22Rv1 (cell line): ENCODE data around the gene WFDC11.
"Not testable (repeated sequence)": the region's sequence is repeated elsewhere in the genome, so short reads cannot be mapped to it uniquely, and the experiment has no call there.

ENCODE experiments used
- H3K27ac ChIP-seq: fragments of 450-650 bp; 2 replicates; pipeline ENCODE4 v1.5.1; 2017
- ZFX ChIP-seq: fragments of 450-650 bp; IDR thresholded peaks from 2 replicates; pipeline ENCODE4 v1.6.1; 2017; ENCODE audit warnings: antibody characterized with exemption, borderline replicate concordance
- TF ChIP-seq, protein P1 (sequence below): fragments of 450-650 bp; IDR thresholded peaks from 2 replicates; pipeline ENCODE4 v1.5.1; 2017; ENCODE audit warnings: mild to moderate bottlenecking

Gene WFDC11

DNA sequence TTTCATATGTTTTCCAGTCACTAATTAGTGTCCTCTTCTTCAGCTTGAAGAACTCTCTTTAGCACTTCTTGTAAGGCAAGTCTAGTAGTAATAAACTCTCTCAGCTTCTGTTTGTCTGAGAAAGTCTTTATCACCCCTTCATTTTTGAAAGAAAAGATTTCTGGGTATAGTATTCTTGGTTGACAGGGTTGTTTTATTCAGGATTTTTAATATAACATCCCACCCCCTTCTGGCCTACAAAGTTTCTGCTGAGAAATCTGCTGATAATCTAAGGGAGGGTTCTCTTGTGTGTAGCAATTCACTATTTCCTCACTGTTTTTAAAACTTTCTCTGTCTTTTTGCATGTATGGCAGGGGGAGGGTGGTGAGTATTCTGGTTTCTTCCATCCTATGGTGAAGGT is 9.6 kb upstream of the WFDC11 start:
- H3K27ac ChIP-seq, result no peak overlapping the region
- no peak for TF ChIP-seq ZFX
- TF ChIP-seq, protein P1, sequence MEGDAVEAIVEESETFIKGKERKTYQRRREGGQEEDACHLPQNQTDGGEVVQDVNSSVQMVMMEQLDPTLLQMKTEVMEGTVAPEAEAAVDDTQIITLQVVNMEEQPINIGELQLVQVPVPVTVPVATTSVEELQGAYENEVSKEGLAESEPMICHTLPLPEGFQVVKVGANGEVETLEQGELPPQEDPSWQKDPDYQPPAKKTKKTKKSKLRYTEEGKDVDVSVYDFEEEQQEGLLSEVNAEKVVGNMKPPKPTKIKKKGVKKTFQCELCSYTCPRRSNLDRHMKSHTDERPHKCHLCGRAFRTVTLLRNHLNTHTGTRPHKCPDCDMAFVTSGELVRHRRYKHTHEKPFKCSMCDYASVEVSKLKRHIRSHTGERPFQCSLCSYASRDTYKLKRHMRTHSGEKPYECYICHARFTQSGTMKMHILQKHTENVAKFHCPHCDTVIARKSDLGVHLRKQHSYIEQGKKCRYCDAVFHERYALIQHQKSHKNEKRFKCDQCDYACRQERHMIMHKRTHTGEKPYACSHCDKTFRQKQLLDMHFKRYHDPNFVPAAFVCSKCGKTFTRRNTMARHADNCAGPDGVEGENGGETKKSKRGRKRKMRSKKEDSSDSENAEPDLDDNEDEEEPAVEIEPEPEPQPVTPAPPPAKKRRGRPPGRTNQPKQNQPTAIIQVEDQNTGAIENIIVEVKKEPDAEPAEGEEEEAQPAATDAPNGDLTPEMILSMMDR, result no peak

DNA sequence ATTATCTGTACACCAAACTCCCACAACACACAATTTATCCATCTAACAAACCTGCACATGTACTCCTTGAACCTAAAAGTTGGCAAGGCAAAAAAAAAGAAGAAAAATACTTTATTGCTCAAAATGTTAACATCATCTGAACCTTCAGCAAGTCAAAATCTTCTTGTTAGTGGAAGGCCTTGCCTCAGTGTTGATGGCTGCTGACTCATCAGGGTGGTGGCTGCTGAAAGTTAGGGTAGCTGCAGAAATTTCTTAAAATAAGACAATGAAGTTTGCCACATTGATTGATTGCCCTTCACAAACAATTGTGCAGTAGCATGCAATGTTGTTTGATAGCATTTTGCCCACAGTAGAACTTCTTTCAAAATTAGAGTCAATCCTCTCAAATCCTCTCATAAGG is 2.7 kb upstream of the WFDC11 start:
- no peak overlapping the region for H3K27ac ChIP-seq
- TF ChIP-seq, protein P1, result no peak
- TF ChIP-seq ZFX, result no peak

DNA sequence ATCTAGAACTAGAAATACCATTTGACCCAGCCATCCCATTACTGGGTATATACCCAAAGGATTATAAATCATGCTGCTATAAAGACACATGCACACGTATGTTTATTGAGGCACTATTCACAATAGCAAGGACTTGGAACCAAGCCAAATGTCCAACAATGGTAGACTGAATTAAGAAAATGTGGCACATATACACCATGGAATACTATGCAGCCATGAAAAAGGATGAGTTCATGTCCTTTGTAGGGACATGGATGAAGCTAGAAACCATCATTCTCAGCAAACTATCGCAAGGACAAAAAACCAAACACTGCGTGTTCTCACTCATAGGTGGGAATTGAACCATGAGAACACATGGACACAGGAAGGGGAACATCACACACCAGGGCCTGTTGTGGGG is 13.0 kb downstream of the WFDC11 start:
- not testable (repeated sequence) for H3K27ac ChIP-seq

DNA sequence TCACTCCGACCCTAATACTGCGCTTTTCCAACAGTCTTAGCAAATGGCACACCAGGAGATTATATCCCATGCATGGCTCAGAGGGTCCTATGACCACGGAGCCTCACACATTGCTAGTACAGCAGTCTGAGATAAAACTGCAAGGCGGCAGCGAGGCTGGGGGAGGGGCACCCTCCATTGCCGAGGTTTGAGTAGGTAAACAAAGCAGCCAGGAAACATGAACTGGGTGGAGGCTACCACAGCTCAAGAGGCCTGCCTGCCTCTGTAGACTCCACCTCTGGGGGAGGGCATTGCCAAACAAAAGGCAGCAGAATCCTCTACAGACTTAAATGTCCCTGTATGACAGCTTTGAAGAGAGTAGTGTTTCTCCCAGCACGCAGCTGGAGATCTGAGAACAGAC is 18.3 kb downstream of the WFDC11 start:
- not testable (repeated sequence) for H3K27ac ChIP-seq

DNA sequence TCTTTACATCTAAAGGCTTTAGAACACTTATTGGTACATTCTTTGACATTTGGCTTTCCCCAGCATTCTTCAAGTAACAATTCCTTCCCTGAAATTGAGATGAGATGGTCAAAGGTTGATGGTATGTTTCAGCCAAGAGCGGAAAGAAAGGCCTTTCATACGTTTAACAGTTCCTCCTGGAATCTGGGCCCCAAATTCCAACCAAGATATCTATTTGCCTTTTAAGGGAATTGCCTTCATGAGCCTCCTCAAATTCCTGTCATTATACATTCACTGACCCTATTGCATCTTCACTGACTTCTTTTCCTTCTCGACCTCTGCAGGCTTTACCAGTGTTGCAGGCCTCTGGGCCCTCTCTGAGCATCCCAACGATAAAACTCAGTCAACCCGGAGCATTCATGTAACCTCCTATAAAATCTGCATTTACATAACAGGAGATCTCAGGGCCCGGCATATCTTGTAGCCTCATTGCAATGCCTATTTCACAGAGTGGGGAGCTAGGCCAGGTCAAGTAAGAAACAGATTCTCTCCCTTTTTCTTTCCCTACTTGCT is 20.7 kb downstream of the WFDC11 start:
- no peak for TF ChIP-seq ZFX
- TF ChIP-seq, protein P1, result no peak
- H3K27ac ChIP-seq, result no peak overlapping the region

DNA sequence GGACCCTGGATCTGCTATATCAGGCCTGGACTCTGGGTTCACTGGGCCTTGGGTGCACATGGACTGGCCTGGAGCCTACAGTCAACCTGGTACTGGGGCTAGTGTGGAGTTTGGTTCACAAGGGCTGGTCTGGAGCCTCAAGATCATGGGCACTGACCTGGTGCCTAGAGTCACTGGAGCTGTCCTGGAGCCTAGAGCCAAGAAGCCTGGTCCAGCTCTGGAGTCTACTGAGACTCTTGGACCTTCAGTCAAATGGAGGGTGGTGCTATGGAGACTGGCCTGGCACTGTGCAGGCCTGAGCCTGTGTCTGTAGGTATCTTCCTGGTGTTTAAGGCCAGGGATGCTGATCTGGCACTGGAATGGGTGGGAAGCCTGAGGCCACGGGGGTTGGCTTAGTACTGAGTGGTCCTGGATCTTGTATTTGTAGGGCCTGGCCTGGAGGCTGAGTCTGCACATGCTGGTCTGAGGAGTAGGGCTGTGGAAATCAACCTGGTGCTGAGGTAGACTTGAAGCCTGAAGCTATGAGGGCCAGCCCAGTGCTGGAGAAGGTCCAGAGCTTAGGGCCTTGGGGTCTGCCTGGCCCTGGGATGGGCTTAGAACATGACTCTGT is 22.5 kb downstream of the WFDC11 start:
- no peak overlapping the region for H3K27ac ChIP-seq
- TF ChIP-seq, protein P1, result no peak
- TF ChIP-seq ZFX, result no peak

DNA sequence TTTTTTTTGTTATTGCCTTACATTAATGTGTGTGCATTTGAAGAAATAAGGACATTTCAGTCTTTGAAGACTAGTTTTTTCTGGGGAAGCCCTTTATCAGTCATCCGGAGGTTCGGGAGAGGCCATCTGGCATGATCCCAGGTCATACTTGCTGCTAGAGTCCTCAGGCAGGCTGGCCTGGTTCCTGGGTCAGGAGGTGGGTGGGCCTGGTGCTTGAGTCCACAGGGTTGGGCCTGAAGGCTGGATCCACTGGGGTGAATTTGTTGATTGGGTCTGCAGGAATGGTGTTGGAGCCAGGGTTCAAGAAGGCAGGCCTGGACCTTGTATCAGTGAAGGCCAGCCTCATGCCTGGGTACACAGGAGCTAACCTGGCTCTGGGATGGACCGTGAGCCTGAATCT is 23.2 kb downstream of the WFDC11 start:
- TF ChIP-seq ZFX, result no peak
- TF ChIP-seq, protein P1, result no peak

DNA sequence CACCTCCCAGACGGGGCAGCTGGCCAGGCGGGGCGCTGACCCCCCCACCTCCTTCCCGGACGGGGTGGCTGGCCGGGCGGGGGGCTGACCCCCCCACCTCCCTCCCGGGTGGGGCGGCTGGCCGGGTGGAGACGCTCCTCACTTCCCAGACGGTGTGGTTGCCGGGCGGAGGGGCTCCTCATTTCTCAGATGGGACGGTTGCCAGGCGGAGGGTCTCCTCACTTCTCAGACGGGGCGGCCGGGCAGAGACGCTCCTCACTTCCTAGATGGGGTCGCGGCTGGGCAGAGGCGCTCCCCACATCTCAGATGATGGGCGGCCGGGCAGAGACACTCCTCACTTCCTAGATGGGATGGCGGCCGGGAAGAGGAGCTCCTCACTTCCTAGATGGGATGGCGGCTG is 24.2 kb downstream of the WFDC11 start:
- H3K27ac ChIP-seq, result not testable (repeated sequence)

More for the DNA sequence above, 23.2 kb downstream of the WFDC11 start:
- H3K27ac ChIP-seq, result no peak overlapping the region

DNA sequence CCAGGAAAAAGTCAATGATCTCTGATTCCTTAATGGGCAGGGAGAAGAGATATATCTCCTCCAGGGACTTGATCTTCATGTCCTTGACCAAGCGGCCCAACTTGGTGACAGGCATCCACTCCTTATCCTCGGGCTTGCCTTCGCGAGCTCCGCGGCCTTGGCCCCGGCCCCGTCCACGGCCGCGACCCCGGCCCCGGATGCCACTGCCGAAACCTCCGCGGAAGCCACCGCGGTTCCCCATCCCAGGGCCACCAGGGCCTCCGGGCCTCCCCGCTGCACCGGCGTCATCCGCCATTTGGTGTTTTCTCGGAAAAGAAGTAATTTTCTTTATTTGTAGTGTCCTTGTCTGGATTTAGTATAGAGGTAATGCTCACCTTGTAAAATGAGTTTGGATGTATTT is 29.0 kb downstream of the WFDC11 start:
- not testable (repeated sequence) for H3K27ac ChIP-seq

DNA sequence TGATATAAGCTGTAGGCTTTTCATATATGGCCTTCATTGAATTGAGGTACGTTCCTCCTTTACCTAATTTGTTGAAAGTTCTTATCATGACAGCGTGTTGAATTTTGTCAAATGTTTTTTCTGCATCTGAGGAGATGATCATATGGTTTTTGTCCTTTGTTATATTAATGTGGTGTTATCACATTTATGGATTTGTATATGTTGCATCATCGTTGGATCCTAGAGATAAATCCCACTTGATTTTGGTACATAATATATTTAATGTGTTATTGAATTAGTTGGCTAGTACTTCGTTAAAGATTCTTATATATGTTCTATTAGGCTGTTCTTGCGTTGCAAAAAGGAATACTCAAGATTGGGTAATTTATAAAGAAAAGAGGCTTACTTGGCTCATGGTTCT is 30.4 kb downstream of the WFDC11 start:
- TF ChIP-seq ZFX, result no peak
- TF ChIP-seq, protein P1, result no peak
- H3K27ac ChIP-seq, result no peak overlapping the region
